Loucy (cell line): ENCODE measurements around the gene SRGAP1.

Experiments
- H2AFZ ChIP-seq: fragments of 200-600 bp; sonication (generic); 2 replicates; pipeline ENCODE4 v1.6.0; 2016; ENCODE audit warnings: antibody characterized with exemption, mild to moderate bottlenecking, low read length, moderate library complexity
- H3F3A ChIP-seq: fragments of 200-600 bp; 2 replicates; pipeline ENCODE4 v1.6.0; 2016; ENCODE audit warnings: antibody characterized with exemption, low read depth, mild to moderate bottlenecking
- H3K27me3 ChIP-seq: fragments of 200-600 bp; sonication (generic); 2 replicates; pipeline ENCODE4 v1.6.1; 2014; ENCODE audit warnings: low read length, mild to moderate bottlenecking; ENCODE audit not compliant: insufficient read depth, poor library complexity, severe bottlenecking
- H3K36me3 ChIP-seq: fragments of 200-600 bp; sonication (generic); 2 replicates; pipeline ENCODE4 v1.6.1; 2016; ENCODE audit warnings: low read length; ENCODE audit not compliant: insufficient read depth
- H3K4me1 ChIP-seq: fragments of 200-600 bp; sonication (generic); 2 replicates; pipeline ENCODE4 v1.5.1; 2014; ENCODE audit warnings: low read length, mild to moderate bottlenecking; ENCODE audit not compliant: insufficient read depth, poor library complexity, severe bottlenecking
- H3K4me2 ChIP-seq: fragments of 200-600 bp; sonication (generic); 2 replicates; pipeline ENCODE4 v1.6.0; 2014; ENCODE audit warnings: antibody characterized with exemption, low read length, low read depth, mild to moderate bottlenecking; ENCODE audit not compliant: poor library complexity, severe bottlenecking
- H3K4me3 ChIP-seq: fragments of 200-600 bp; sonication (generic); 2 replicates; pipeline ENCODE4 v1.5.1; 2014; ENCODE audit warnings: low read length, mild to moderate bottlenecking, mixed read lengths; ENCODE audit not compliant: poor library complexity, severe bottlenecking
- H3K79me2 ChIP-seq: fragments of 200-600 bp; sonication (generic); 2 replicates; pipeline ENCODE4 v1.6.1; 2014; ENCODE audit warnings: low read length; ENCODE audit not compliant: insufficient read depth
- H3K9ac ChIP-seq: fragments of 200-600 bp; sonication (generic); 2 replicates; pipeline ENCODE4 v1.6.0; 2014; ENCODE audit warnings: mild to moderate bottlenecking, low read depth, low read length, moderate library complexity; ENCODE audit not compliant: poor library complexity, severe bottlenecking
- H3K9me2 ChIP-seq: fragments of 200-600 bp; sonication (generic); replicated peaks from 2 replicates; pipeline ENCODE4 v1.6.1; 2016; ENCODE audit warnings: low read depth, low read length, mixed read lengths
- H3K9me3 ChIP-seq: fragments of 200-600 bp; sonication (generic); 2 replicates; pipeline ENCODE4 v1.6.1; 2014; ENCODE audit warnings: mild to moderate bottlenecking, antibody characterized with exemption, low read length, low read depth; ENCODE audit not compliant: insufficient read depth
- H4K20me1 ChIP-seq: fragments of 200-600 bp; sonication (generic); 2 replicates; pipeline ENCODE4 v1.6.0; 2014; ENCODE audit warnings: antibody characterized with exemption, low read length, mild to moderate bottlenecking; ENCODE audit not compliant: insufficient read depth, poor library complexity, severe bottlenecking
- CTCF ChIP-seq: fragments of 200-600 bp; sonication (generic); conservative IDR thresholded peaks from 2 replicates; pipeline ENCODE4 v1.5.1; 2014; ENCODE audit warnings: mild to moderate bottlenecking, antibody characterized with exemption, low read length
- EZH2phosphoT487 ChIP-seq: fragments of 200-600 bp; IDR thresholded peaks from 2 replicates; pipeline ENCODE4 v1.6.1; 2018; ENCODE audit warnings: antibody characterized with exemption, mild to moderate bottlenecking, moderate library complexity, borderline replicate concordance

The SRGAP1 gene

GRCh38 chr12:64178122-64178521, 333.6 kb downstream of the SRGAP1 start:
- H3K4me2 ChIP-seq, result no peak overlapping the region
- no peaks in the 10 kb centered on the region for H3K27me3 ChIP-seq
- no peaks in the 10 kb centered on the region for H3F3A ChIP-seq
- no peaks in the 10 kb centered on the region for H4K20me1 ChIP-seq
- H3K79me2 ChIP-seq, result no peaks in the 10 kb centered on the region
- H3K4me1 ChIP-seq, result no peaks in the 10 kb centered on the region
- no peak overlapping the region for H2AFZ ChIP-seq
- no peak overlapping the region for H3K9ac ChIP-seq
- H3K9me3 ChIP-seq, result no peaks in the 10 kb centered on the region
- H3K9me2 ChIP-seq, result no peaks in the 10 kb centered on the region
- no peaks in the 10 kb centered on the region for H3K36me3 ChIP-seq
- no peak overlapping the region for H3K4me3 ChIP-seq
- TF ChIP-seq CTCF (no peak), EZH2phosphoT487 (no peak)

- Histone ChIP-seq H4K20me1 (no peaks in the 10 kb centered on the region), H2AFZ (no peak overlapping the region), H3K27me3 (no peaks in the 10 kb centered on the region), H3K79me2 (no peaks in the 10 kb centered on the region), H3K4me2 (no peak overlapping the region), H3K9me2 (no peaks in the 10 kb centered on the region), H3K36me3 (no peaks in the 10 kb centered on the region), H3K4me1 (no peaks in the 10 kb centered on the region), H3K9me3 (no peaks in the 10 kb centered on the region), H3K9ac (no peak overlapping the region), H3F3A (no peaks in the 10 kb centered on the region), H3K4me3 (no peak overlapping the region)
- no peak for TF ChIP-seq CTCF
- no peak for TF ChIP-seq EZH2phosphoT487
These were observed 336.5 kb downstream of the SRGAP1 start for GRCh38 chr12:64180951-64181350.

- no peak overlapping the region for H3K4me3 ChIP-seq
- H3K79me2 ChIP-seq, result no peaks in the 10 kb centered on the region
- H3K36me3 ChIP-seq, result no peaks in the 10 kb centered on the region
- TF ChIP-seq CTCF, result peak; percentile 57
- no peak for TF ChIP-seq EZH2phosphoT487
- no peaks in the 10 kb centered on the region for H3K9me2 ChIP-seq
- H3K4me1 ChIP-seq, result no peaks in the 10 kb centered on the region
- H3F3A ChIP-seq, result no peaks in the 10 kb centered on the region
- H3K9ac ChIP-seq, result no peak overlapping the region
- H4K20me1 ChIP-seq, result no peaks in the 10 kb centered on the region
- no peak overlapping the region for H3K4me2 ChIP-seq
- H3K9me3 ChIP-seq, result no peaks in the 10 kb centered on the region
- no peak overlapping the region for H2AFZ ChIP-seq
- H3K27me3 ChIP-seq, result no peaks in the 10 kb centered on the region
These were observed 337.2 kb downstream of the SRGAP1 start for GRCh38 chr12:64181430-64182291.
